Activated T-cell treated with anti-CD3 and anti-CD28 coated beads for 4 hours (primary cell): ENCODE measurements around the gene YIF1A.

Experiments
- DNase-seq: peaks from one replicate; pipeline ENCODE4 v3.0.0-alpha.2; 2020

The YIF1A gene, protein sequence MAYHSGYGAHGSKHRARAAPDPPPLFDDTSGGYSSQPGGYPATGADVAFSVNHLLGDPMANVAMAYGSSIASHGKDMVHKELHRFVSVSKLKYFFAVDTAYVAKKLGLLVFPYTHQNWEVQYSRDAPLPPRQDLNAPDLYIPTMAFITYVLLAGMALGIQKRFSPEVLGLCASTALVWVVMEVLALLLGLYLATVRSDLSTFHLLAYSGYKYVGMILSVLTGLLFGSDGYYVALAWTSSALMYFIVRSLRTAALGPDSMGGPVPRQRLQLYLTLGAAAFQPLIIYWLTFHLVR

DNA sequence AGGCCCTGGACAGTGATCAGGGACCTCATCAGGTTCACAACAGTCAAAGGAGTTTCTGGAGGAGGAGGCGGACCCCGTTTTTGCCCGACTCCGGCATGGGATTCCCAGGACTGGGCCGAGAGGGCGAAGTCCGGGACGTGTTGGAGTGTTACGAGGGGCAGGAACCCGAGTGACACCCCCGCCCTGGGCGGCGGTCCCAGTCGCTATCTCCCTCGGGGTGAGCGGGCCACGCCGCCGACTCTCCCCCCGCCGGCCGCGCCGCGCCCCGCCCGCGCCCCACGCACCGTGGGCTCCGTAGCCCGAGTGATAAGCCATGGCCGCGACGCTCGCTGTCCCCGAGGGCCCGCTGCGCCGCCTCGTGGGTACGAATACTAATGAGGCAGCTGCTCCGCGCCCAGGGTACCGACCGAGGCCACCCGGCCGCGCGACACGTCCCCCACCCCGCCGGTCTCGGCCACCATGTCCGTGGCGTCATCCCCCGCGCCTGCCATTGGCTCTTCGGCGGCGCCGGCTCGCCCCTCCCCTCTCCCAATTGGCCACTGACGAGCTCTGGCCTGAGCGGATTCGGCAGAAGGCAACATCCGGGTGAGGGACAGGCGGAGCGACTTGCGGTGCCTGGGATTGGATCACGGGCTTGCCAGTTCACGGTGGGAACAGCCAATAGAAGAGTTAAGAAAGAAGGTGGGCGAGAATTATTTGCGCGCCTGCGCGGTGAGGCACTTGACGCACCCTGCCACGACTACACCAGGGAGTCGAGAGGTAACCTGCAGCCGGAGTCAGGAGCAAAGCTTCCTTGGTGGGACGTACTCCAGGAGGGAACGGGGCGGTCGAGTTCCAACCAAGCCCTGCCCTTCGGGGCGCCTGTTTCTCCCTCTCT is at the start of gene YIF1A:
Gene YIF1A, minus strand, starts transcription at position 473 of the 877 bp plus-strand sequence. Its CDS starts 158 bp downstream, at position 315.
- DNase-seq = peak; percentile 93

GRCh38 chr11:66337103-66337899 is 48.4 kb upstream of the YIF1A start:
- no peak for DNase-seq

DNA sequence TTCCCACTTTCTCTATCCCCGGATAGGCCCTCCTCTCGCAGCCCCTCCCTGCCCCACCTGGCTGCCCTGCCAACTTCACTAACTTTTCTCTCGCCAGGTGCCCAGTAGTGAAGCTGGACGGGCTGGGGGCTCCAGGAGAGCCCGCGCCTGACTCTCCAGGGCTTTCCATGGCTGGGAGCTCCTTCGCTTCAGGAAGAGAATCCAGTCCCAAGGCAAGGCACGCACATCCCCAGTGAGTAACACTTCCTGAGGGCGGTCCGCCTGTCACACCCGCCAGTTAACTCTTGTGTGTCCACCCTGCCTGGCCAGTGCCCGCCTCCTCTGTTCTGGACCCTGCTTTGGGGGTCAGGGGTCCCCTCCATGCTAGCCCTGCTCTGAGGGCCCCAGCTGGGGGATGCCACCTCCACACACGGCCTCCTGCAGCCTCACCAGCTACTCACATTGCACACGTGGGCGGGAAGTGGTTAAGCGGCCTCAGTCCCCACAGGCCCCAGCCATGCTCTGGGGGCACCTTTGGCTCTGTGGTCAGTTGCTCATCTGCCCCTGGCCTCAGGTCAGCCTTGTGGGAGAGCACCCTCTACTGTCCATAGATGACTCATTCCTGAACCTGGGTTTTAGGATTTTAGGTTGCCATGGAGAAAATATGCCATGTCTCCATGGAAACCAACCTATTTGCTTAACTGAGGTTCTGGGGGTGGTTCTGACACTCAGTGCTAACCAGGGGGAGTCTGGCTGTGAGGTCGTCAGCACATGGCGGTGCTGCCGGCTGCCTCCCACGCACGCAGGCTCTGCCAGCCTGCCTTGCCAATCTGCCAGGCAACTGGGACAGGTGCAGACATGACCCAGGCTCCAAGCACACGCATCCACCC is 47.5 kb upstream of the YIF1A start, which contains the start of gene RIN1:
Gene RIN1, minus strand, starts transcription at position 201 of the 869 bp plus-strand sequence. Its CDS starts 32 bp downstream, at position 169.
- no peak for DNase-seq

DNA sequence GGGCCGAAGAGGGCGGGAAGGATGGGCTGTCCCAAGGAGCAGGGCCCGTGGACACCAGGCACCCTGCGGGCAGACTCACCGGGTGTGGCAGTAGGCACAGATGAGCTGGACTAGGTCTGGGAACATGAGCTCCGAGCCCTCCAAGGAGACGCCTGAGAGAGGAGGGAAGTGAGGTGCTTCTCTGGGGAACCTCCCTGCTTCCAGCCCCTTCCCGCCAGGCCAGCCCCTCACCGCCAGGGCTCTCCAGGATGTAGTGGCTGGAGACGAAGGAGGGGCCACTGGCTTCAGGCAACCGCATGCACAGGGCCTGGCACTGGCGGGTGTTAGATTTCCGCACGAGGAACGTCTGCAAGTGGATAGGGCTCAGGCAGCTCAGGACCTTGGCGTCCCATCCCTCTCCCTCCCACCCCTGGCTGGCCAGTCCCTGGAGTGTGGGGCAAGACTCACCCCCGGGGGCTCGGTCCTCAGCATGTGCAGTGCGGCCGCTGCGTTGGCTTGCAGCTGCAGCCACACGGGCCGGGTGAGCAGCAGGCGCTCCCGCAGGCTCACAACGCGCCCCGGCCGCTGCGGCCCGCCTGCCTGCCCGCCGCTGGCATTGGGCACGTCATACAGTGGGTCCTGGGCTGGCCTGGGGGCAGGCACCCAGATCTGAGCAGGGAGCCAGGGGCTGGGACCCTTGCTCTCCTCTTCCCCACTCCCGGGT is 46.7 kb upstream of the YIF1A start:
- DNase-seq = no peak

DNA sequence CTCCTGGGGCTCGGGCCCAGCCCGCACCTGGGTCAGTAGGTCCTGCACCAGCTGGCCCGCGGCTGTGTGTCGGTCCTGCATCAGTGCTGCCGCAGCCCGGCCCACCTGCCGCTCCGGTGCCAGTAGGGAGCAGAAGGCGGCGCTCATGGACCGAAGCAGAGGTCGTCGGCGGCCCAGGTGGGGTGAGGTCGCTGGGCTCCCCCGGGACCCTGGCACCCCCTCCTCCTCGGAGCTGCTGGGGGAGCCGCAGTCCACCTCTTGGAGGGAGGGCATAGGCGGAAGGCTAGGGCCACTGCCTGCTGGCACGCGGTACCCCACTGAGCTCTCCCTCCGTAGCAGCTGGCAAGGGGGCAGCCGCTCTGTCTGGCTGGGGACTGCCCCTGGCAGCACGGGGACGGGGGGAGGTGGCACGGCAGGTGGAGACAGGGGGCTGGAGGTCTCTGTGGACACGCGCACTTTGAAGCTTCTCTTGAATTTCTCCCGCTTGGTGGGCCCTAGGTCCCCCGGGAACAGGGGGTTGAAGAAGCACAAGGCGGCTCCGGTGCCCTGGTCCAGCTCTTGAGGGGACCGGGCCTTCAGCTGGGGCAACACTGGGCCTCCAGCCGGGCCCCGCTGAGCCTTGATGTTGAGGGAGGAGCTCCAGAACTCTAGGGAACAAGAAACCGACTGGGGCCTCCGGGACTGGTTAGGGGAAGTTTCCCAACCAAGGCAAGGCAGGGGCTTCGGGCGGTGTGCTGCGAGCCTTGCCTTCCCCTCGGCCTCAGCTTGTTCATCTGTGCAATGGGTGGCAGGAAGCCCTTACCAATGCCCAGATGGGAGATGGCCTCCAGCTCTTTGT is 45.9 kb upstream of the YIF1A start:
- DNase-seq = no peak

DNA sequence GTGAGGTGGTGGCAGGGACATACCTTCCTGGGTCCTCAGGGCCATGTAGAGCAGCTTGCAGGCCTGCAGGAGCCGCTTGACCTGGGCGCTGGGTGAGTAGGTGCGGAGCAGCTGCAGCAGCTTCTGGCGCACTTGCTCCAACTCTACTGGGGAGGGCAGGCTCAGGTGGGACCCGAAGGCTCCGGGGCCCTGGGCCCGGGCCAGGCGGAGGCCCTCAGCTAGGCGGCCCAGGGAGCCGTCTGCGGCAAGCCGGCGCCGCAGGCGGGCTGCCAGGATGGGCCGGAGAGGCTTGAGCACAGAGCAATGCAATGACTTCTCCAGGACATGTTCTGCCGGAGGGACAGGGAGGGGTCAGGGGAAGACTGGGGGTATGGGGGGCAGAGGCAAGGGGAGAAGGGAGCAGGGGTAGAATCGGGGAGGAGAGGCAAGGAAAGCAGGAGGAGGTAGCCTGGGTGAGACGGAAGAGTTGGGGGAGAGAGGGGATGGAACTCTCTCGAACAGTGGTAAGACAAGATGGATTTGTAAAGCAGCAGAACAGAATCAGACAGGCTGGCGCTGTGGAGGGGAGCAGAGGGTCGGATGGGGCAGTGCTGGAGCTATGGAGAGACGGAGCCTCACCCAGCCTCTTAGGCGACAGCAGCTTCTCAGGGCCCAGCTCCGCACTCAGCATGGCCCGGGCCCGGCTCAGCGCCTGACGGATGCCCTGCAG is 45.1 kb upstream of the YIF1A start:
- no peak for DNase-seq

DNA sequence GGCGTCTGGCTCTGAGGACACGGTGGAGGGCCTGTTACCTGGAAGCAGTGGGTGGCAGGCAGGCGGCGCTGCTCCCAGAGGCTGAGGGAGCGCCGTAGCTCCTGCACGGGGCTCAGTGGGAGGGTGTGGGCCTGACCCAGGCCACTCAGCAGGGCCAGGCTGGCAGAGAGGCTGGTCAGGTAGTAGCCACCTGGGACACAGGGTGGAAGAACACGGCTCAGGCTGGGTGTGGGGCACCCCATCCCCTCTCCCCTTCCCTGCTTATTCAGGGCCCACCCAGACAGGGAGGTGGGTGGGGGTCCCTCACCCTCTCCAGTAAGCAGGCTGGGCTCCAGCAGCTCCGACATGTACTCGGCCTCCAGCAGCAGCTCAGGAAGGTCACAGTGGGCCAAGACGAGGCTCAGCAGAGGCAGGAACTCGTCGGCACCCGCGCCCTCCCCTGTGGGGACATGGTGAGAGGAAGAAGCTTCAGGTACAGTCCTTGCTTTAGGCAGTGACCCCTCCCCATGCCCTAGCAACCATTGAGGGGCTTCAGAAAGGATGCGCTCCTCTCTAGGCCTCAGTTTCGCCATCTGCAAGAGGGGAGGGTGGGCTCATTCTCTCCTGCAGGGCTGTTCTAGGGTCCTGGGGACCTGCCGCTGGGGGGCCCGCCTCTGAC is 44.4 kb upstream of the YIF1A start:
- DNase-seq = no peak

- DNase-seq = no peak
Measured at GRCh38 chr11:66332371-66333219, 43.7 kb upstream of the YIF1A start.

DNA sequence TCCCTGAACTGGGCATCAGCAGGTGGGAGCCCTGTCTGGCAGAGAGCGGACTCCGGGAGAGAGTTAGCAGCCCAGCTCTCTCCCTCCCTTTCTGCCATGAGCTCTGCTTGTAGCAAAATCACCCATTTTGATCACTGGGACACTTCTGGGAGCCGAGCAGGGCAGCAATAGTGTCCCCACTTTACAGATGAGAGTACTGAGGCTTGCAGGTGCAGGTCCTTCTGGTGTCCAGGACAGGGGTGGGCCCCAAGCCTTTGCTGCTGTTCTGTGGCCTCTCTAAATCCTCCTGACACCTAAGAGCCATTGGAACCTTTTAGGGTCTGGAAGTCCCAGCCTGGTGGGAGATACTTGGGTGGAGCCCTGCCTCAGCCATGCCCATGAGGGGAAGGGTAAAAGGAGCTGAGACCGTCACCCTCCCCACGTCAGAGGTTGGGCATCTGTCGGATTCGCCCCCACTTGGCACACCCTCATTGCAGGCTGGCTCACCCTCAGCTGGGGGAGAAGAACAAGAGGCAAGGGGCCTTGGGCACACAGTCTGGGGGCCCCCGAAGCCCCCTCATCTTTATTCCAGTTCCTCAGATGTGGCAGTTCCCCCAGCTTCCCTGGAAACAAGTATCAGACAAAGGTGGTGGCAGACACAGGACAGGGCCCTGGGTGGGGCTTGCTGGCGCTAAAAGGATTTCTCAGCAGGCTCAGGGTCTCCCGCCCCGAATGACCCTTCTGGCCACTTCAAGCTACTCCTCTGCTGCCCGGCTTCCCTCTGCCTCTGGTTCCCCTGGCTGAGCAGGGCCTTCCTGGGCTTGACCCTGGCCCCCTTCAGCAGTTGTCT is 42.8 kb upstream of the YIF1A start:
- no peak for DNase-seq

- DNase-seq = no peak
Measured at GRCh38 chr11:66330931-66331330, 42.0 kb upstream of the YIF1A start.

DNA sequence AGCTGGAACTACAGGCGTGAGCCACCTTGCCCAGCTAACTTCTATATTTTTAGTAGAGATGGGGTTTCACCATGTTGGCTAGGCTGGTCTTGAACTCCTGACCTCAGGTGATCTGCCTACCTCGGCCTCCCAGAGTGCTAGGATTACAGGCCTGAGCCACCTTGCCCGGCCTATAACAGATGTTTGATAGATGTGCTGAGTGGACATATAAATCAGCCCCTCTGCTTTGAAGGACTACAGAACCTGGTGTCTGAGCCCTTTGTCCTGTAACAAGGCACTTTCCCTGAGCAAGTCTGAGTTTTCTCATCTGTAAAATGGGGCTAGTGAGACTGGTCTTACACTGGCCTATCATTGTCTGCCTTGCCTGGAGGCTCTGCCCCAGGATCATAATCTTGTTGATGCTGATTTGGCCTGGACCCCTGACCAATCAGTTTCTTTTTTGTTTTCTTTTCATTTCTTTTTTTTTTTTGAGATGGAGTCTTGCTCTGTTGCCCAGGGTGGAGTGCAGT is 40.3 kb upstream of the YIF1A start:
- DNase-seq = no peak

DNA sequence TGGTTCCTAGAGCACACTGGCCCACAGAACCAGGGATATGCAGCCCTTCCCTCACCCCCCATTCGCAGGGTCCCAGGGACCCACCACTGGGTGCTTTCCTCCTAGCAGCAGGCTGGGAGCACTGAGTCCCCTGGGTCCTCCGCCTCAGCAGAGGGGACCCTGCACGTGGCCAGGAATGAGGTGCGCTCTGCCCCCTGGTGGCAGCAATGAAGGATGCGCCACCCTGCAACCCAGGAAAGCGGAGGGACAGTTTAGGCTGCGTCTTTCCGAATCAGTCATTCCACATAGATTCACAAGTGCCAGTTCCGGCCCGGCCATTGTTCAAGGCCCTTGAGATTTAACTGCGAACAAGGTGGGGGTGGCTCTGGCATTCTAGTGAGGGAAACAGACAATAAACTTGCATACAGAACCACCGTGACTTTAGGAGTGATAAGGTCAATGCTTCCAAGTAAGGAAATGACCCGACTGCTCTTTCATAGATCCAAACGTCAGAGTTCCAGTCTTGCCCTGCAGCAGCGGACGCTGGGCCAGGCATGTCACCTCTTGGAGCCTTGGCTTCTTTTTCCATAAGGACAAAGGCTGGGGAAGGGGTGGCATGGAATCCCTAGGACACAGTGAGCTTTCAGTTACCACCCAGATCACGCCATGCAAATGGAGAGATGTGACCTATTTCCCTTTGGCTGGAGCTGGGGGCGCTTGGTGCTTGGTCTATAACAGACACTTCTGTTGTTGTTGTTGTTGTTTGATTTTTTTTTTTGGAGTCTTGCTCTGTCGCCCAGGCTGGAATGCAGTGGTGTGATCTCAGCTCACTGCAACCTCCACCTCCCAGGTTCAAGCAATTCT is 39.6 kb upstream of the YIF1A start:
- DNase-seq = peak; percentile 72

DNA sequence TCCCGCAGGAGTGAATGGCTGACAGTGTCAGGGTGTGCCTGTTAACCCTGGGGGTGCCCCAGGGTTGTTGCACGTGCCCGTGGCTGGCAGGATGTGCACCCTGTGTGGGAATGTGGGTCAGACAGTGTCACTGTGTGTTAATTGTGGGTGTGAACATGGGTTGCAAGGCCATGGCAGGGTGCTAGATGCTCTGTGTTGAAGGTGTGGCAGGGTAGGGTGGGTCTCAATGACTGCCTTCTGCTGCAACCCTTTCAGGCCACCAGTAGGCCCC is 39.0 kb upstream of the YIF1A start:
- DNase-seq = no peak

- no peak for DNase-seq
Measured at GRCh38 chr11:66327171-66328030, 38.5 kb upstream of the YIF1A start.
